DMS53 (cell line): ENCODE measurements around the gene SMARCD1.
A peak's percentile ranks its signal among the peaks of the same experiment; 100 is the strongest.

Experiments used
- DNase-seq: peaks from one replicate; lab custom pipeline; 2025; lab: John Stamatoyannopoulos, UW

The SMARCD1 gene

GRCh38 chr12:50057000-50057841 is 27.9 kb upstream of the SMARCD1 start, which contains the start of gene ASIC1:
ASIC1 (plus strand) TSS chr12:50057596; CDS start chr12:50058767, 1,171 bp downstream.
- peak; percentile 89 for DNase-seq

DNA sequence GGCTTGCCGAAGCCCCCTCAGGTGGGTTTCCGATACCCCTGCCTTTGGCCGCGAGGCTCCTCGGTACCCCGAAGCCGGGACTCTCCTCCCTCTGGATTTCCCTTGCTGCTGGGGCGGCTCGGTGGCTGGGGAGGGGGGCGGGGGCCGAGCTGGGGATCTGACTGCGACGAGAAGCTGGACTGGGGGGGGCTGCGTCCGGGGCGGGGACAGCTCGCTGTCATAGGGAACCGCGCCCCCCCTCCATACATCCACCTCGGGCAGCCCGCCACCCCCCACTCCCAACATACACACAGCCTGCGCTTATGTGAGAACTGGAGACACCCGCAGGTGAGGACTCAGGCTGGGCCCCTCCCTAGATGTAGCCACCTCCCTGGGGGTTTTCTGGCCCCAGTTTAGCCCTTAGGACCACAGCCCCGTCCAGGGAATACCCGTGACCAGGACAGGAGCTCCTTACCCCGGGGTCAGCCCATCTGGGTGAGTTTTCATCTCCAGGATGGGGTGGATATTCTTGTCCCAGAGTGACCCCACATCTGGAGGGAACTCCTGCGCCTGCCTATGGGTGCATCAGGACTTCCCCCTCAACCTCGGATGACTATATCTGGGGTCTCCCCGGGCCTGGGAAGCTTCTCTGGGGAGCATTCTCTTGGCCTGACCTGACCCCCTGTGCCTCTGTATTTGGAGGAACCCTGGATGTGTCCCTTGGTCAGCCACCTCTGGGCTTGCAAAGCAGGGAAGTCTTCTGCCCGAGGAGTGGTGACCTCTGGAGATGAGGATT is 27.1 kb upstream of the SMARCD1 start:
- DNase-seq, result peak; percentile 42

GRCh38 chr12:50058743-50059312 is 26.3 kb upstream of the SMARCD1 start:
- peak; percentile 75 for DNase-seq

DNA sequence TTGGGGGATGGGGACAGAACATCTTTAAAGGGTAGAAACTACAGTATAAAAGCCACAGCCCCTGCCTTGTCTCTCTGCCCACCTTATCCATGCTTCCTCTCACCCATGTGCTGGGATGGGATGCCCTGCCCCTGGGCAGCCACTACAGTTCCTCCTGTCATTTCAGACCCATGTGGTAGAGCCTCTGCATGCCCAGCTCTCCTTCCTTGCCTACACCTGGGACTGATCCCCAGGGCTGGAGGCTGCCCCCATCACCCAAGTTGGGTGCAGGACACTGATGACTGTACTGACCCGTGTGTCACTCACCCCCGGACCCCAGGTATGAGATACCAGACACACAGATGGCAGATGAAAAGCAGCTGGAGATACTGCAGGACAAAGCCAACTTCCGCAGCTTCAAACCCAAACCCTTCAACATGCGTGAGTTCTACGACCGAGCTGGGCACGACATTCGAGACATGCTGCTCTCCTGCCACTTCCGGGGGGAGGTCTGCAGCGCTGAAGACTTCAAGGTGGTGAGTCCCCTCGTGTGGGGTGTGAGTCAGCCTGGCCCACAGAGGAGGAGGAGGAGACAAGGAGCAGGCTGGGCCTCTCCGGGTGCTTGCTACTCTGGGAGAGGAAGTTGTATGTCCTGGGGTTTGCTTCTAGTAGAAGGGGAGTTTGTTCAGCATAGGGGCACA is 25.6 kb upstream of the SMARCD1 start:
- DNase-seq, result no peak

GRCh38 chr12:50060120-50060468 is 25.0 kb upstream of the SMARCD1 start:
- DNase-seq, result no peak

GRCh38 chr12:50061171-50061570 is 24.0 kb upstream of the SMARCD1 start:
- no peak for DNase-seq

DNA sequence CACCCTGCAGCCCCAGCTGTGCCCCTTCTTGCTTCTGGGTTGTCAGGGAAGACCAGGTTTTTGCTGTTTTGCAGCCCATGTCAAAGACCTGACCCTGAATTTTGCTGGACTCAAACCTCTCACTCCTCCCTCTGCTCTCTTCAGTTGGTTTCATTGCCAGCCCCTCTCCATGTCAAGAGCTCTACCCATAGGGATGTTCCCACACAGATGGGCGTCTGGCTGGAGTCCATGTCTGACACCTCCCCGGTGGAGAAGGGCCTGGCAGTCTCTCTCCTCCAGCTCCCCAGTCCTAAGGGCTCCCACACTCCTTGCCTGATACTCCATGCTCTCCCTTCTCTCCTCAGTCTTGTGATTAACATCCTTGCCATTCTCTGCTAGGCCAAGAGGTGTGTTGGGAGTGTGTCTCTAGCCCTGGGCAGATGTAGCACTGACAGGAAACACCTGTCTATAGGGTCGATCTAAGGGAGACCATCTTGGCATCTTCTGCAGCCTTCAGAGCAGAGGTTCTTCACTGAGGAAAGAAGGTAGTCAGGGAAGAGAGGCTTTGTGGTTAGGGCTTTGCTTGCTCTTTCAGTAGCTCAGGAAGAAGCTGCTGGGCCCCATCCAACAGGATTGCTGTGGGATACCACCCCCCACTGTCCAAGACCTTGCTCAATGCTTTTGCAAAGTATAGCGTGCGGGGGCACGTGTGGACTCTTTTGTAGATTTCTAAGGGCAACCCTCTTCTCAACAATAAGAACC is 23.0 kb upstream of the SMARCD1 start:
- no peak for DNase-seq

- DNase-seq, result no peak
Measured at GRCh38 chr12:50062728-50063460, 22.2 kb upstream of the SMARCD1 start.

DNA sequence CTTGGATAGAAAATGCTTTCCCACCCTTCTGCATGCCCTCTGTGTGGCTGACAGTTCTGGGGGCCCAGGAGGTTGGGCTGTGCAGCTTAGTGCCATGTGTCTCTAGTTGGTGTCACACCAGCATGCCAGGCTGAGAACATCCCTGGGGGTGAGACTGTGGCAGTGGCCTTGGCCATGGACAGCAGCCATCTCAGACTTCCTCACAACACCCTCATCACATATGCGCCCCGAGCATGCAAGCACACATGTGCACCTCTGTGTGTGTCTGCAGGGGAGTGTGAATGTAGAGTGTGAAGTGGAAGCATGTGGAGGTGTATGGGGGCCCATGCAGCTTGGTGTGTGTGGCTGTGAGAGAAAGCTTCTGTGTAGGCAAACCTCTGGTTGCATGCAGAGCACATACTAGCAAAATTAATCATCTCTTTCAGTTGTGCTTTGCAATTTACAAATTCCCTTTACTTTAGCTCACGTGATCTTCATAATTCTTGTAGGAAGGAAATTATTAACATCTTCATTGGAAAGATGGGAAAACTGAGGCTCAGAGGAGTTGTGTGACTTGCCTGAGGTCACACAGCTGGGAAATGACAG is 19.3 kb upstream of the SMARCD1 start:
- no peak for DNase-seq

DNA sequence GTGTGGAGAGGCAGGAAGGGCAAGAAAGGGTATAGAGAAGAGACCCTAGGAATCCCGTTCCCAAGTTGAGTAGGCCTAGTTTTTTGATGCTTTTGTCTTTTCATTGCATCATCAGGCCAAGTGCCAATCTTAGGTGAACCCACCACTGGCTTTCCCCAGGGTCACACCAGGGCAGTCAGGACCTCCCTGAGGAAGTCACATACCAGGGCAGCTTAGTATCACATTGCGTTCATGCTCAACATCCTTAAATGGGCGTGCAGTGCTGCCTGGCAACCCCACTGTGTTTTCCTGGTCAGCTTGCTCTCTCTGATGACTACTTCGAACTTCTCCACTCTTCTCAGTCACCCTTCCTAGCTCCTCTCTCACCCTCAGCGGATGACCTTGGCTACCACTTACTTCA is 18.7 kb upstream of the SMARCD1 start:
- DNase-seq, result peak; percentile 26

DNA sequence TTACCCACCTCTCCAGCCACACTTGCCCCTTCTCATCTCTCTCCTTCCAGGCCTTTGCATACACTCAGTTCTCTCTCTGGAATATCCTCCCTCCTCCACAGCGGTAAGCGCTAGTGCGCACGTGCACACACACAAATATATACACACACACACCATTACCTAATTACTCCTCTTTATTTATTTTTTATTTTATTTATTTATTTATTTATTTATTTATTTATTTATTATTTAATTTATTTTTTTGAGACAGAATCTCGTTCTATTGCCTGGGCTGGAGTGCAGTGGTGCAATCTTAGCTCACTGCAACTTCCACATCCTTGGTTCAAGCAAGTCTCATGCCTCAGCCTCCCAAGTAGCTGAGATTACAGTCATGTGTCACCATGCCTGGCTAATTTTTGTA is 16.1 kb upstream of the SMARCD1 start:
- DNase-seq, result no peak

GRCh38 chr12:50069539-50069938 is 15.6 kb upstream of the SMARCD1 start:
- DNase-seq, result no peak

DNA sequence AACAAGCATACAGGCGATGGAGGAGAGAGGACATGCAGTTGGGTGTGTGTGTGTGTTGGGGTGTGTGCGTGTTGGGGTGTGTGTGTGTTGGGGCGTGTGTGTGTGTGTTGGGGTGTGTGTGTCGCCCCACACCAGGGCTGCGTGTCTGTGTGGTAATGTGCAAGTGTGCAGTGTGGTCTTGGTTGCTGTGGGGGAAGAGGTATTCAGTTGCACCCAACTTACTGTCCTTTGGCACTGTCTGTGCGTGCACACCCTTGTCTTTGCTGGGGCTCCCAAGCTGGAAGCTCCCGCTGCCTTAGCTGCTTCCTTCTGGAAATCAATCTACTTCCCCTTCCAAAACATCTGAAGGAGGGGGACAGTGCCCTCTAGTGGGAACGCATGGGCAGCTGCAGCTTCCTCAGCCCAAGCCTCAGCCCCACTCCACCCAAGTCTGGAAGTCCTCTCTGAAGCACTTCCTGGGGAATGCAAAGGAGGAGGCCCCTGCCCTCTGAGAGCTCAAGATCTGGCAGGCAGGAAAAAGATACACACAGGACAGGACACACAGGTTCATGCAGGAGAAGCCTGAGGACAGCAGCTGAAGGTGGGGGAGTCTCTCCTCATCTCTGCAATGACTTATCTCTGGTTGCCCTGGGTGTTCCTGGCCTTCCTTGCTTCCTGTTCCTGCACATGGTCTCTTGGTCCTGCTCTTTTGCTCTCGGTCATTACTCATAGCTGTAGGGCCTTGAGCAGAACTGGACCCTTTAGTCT is 14.7 kb upstream of the SMARCD1 start:
- DNase-seq, result peak; percentile 84

DNA sequence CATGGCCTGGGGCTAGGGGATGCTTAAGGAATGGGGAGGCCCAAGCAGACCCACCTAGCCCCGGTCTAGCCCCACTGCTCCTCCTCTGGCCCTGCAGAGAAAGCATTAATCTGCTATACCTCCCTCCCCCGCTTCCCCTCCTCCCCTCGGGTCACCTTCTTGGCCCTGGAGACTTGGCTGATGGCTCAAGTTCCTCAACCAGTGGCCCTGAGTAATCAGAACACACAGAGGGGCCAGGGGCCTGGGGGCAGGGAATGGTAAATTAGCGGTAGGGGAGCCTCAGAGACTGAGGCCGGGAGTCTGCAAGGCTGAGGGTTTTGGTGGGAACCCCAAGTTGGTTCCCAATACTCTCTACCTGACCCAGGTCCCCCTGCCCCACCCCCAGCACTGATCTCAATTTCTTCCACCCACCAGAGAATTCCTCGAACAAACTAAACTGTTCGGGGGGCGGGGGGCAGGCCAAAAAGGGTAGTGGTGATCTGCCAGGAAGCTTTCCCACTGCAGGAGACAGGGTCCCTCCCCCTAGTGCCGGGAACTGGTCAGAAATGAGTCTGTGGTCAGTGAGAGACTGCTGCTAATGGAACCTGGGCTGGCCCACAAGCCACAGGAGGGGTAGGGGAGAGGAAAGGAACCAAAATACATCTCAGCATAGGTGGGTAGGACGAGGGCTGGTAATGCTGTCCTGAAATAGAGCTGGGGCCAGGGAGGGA is 12.8 kb upstream of the SMARCD1 start:
- no peak for DNase-seq

GRCh38 chr12:50073206-50073605 is 11.9 kb upstream of the SMARCD1 start:
- DNase-seq, result peak; percentile 17

GRCh38 chr12:50073712-50074111 is 11.4 kb upstream of the SMARCD1 start:
- DNase-seq, result no peak

DNA sequence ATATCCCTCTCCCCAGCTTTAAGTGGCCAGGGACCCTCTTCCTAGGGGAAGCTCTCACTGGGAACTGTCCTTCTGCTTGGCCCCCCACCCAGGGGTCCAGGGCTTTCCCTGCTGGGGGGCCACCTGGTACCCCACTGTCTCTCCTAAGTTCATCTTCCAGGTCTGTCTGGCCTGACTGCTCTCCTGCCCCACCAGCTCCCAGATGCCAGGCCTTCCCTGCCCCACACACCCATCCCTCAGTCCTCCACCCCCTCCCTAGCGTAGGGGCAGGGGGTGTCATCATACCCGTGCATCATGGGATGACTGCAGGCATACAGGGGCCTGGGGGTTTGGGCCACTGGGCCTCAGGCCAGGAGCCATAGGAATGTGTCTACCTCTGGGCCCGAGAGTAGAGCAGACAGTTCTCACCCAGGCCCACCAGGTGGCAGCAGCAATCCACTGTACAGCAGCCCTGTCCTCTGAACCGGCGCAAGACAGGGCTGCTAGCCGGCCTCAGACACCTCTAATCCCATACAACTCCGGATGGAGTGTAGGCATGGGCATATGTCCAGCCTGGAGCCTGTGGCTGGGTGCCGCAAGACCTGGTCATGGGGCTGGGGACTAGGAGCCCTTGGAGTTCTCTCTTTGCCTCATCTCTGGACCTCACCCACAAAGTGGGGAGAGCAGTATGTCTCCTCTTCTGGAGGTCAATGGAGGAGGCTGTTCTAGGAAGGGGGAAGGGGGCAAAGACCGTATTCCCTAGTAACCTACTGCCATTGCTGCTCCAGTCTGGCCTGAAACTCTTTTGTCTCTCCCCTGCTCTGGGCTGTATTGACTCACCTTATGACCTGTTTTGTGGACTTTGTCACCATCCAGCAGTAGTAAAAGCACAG is 10.0 kb upstream of the SMARCD1 start:
- peak; percentile 89 for DNase-seq

- no peak for DNase-seq
Measured at GRCh38 chr12:50075808-50076170, 9.4 kb upstream of the SMARCD1 start.
